ENCODE measurements around the gene NTHL1. TPM values are rescaled to one million over a fixed set of nuclear protein-coding genes. Genes with fewer than 3 reads are reported as not detected.

NTHL1 gene
- total and polyA plus RNA-seq, 2 of the 8 experiments (the other 6 are each of a cell fraction or from before 2014, with no cell fraction given) = 70.9 to 150 TPM

DNA sequence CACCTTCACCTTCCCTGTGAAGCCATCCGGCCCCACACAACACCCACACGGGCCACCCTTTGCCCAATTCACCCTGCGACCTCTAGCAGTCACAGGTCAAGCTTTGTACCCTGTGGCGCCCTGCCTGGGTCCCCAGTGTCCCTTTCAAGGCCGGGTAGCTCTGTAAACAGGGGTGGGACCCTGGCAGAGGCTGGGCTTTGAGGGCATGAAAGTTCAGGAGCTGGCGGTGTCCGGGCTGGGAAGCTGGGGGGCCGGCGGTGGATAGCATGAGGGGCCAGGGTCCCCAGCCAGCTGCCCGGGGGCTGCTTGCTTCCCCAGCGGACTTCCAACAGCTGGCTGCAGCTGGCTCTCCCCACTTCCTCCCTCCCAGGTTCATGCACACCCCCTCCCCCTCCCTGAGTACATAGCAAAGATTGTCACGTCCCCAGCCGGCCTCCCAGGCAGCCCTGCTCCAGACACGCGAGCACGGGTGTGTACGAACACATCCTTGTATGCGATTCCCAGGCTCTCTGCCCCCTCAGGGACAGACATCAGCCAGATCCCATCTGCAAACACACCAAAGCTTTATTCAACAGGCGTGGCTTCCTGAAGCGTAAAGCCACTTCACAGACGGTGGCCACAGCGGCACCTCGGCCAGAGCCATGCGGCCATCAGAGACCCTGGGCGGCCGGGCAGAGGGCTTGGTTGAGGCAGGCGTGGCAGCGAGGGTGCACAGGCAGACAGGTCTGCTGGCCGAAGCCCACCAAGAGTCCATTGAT is 8.2 kb downstream of the NTHL1 start:
- no peak overlapping the region for H2BK5ac ChIP-seq (ENCODE audit: low read depth, low read length)
- H3K4ac ChIP-seq (replicated peaks; ENCODE audit: insufficient read length, low read depth, low read length) = no peak overlapping the region
- no peak overlapping the region for H3K4me2 ChIP-seq (ENCODE audit: insufficient read depth in 1 of 2, low read depth in 2 of 2, low read length in 2 of 2)
- H3K79me2 ChIP-seq (ENCODE audit: control insufficient read depth in 1 of 2, insufficient read depth in 2 of 2, low read length in 2 of 2) = no peaks in the 10 kb centered on the region
- CTCF ChIA-PET (ENCODE audit: partially characterized antibody) = interaction anchor here (0.6 to 3.0 kb wide), 7 partner anchors 8 to 107 kb away, joined by 3 to 14 read pairs (median 3); partner anchors contain the start of genes NTHL1 and TSC2
- no peak overlapping the region for H2BK120ac ChIP-seq (replicated peaks; ENCODE audit: low read depth, low read length)
- no peak overlapping the region for H3K14ac ChIP-seq (ENCODE audit: insufficient read length)
- no peaks in the 10 kb centered on the region for H3K36me3 ChIP-seq (ENCODE audit: control insufficient read depth in 2 of 4, insufficient read depth in 4 of 4, low read length in 3 of 4)
- H3K9ac ChIP-seq (replicated peaks in 1 of 4; ENCODE audit: extremely low read depth in 1 of 4, low read depth in 3 of 4, low read length in 3 of 4) = no peak overlapping the region
- H3K27ac ChIP-seq (ENCODE audit: low read depth, low read length) = no peak overlapping the region
- 92% methylated on average over 27 of the region's 29 CpGs; no CpG with 5 or more reads in 1 of the 2 experiments for WGBS, 2 experiments (ENCODE audit: extremely low coverage in 1 of 2, insufficient coverage in 1 of 2, insufficient read length in 1 of 2, insufficient replicate concordance in 2 of 2, low coverage in 1 of 2, low lambda C conversion rate in 2 of 2, missing lambda C conversion rate in 1 of 2)
- H3K79me1 ChIP-seq (ENCODE audit: low read depth, low read length) = no peaks in the 10 kb centered on the region
- no peak overlapping the region for H3K23ac ChIP-seq (ENCODE audit: insufficient read length)
- no peak overlapping the region for H2BK20ac ChIP-seq (ENCODE audit: low read length)
- H3K18ac ChIP-seq (ENCODE audit: extremely low read depth, low read length) = no peak overlapping the region
- no peak overlapping the region for H2BK15ac ChIP-seq (ENCODE audit: low read length)
- no peak overlapping the region for H4K91ac ChIP-seq (replicated peaks; ENCODE audit: insufficient read length, low read length)
- H4K20me1 ChIP-seq (replicated peaks in 1 of 2; ENCODE audit: control insufficient read depth in 1 of 2, insufficient read depth in 2 of 2, low read length in 2 of 2) = peaks cover 0 to 5% of the 10 kb centered on the region in 2 experiments
- FAIRE-seq = no peak
- H2AFZ ChIP-seq (ENCODE audit: low read length) = no peak overlapping the region
- H4K8ac ChIP-seq (ENCODE audit: extremely low read depth, insufficient read depth, low read length) = no peak overlapping the region
- H2BK12ac ChIP-seq (ENCODE audit: low read depth, low read length) = no peak overlapping the region
- POLR2A ChIA-PET (ENCODE audit: partially characterized antibody) = interaction anchor here (1.2 to 3.1 kb wide), 4 partner anchors 8 to 115 kb away, joined by 3 to 14 read pairs (median 5); partner anchors contain the start of genes NTHL1, TRAF7 and TSC2
- no peaks in the 10 kb centered on the region for H3K27me3 ChIP-seq (replicated peaks in 1 of 4; ENCODE audit: control insufficient read depth in 3 of 4, extremely low read depth in 1 of 4, insufficient read depth in 3 of 4, low read length in 3 of 4)
- H3K56ac ChIP-seq (replicated peaks; ENCODE audit: insufficient read length, low read depth, low read length) = no peak overlapping the region
- DNase-seq (ENCODE audit: low read depth in 1 of 2, low spot score in 2 of 2) = no peak
- H3K4me3 ChIP-seq (ENCODE audit: extremely low read depth in 1 of 4, insufficient read depth in 2 of 4, low read depth in 3 of 4, low read length in 4 of 4) = no peak overlapping the region
- no peaks in the 10 kb centered on the region for H3K9me3 ChIP-seq (ENCODE audit: insufficient read depth in 2 of 2, low read depth in 1 of 2, low read length in 1 of 2)
- no peaks in the 10 kb centered on the region for H3K23me2 ChIP-seq (ENCODE audit: low read depth, low read length)
- no peak overlapping the region for H4K5ac ChIP-seq (ENCODE audit: insufficient read length, low read depth, low read length)
- TF ChIP-seq SP1 (IDR thresholded peaks at IDR 0.05; ENCODE audit: low read depth, low read length) (no peak), TAF7 (optimal IDR thresholded peaks at IDR 0.05; ENCODE audit: borderline replicate concordance, low read depth, low read length) (no peak), HDAC6 (IDR thresholded peaks at IDR 0.05; ENCODE audit: low read depth, low read length) (no peak), KDM5A (IDR thresholded peaks at IDR 0.05; ENCODE audit: low read length) (no peak), TCF12 (IDR thresholded peaks at IDR 0.05; ENCODE audit: low read depth, low read length) (no peak), NRF1 (IDR thresholded peaks at IDR 0.05; ENCODE audit: low read depth, low read length) (no peak)
- H2AK5ac ChIP-seq (ENCODE audit: low read depth, low read length) = no peak overlapping the region
- H3K4me1 ChIP-seq (replicated peaks in 1 of 4; ENCODE audit: control insufficient read depth in 3 of 4, insufficient read depth in 4 of 4, low read length in 3 of 4) = peaks cover 0 to 4% (median 0%) of the 10 kb centered on the region in 4 experiments; a peak in 3 of 7 replicates

Data from H1 (cell line).